OCI-LY7 (cell line): Measurements from ENCODE around the gene PPIL6. TPM values are rescaled to one million over a fixed set of nuclear protein-coding genes. Genes with fewer than 3 reads are reported as not detected.

Experiments
- BruUV-seq: library from RNA; stranded (reverse); fragments of 400-500 nt; replicated peaks from 2 replicates; lab custom pipeline; 2021; lab: Mats Ljungman, UMichigan
- CTCF ChIA-PET: fragments of 300-600 bp; sonication (Branson Sonifier 250); formaldehyde crosslinking; loops from one replicate; lab custom pipeline; 2022; ENCODE audit warnings: antibody characterized with exemption; ENCODE audit not compliant: unreplicated experiment; lab: Charles Lee
- POLR2A ChIA-PET: fragments of 300-600 bp; sonication (Branson Sonifier 250); formaldehyde crosslinking; loops from one replicate; lab custom pipeline; 2022; ENCODE audit warnings: antibody characterized with exemption; lab: Charles Lee
- DNase-seq: peaks from one replicate; pipeline ENCODE4 v3.0.0-alpha.2; 2015; ENCODE audit warnings: low spot score
- H2AFZ ChIP-seq: fragments of 200-600 bp; sonication (generic), shearing (Covaris generic); 2 replicates; pipeline ENCODE4 v1.6.1; 2014; ENCODE audit warnings: mild to moderate bottlenecking, antibody characterized with exemption, low read length, moderate library complexity
- H3K27ac ChIP-seq: fragments of 200-600 bp; sonication (generic); 2 replicates; pipeline ENCODE4 v1.5.1; 2014; ENCODE audit warnings: mixed run types, low read depth, mild to moderate bottlenecking, moderate library complexity, low read length, inconsistent platforms; ENCODE audit not compliant: poor library complexity, severe bottlenecking
- H3K36me3 ChIP-seq: fragments of 200-600 bp; sonication (generic); 2 replicates; pipeline ENCODE4 v1.6.1; 2014; ENCODE audit warnings: mild to moderate bottlenecking, antibody characterized with exemption, low read length, moderate library complexity, mixed read lengths; ENCODE audit not compliant: insufficient read depth
- H3K4me1 ChIP-seq: fragments of 200-600 bp; sonication (generic); 2 replicates; pipeline ENCODE4 v1.5.1; 2014; ENCODE audit warnings: mild to moderate bottlenecking, low read length; ENCODE audit not compliant: insufficient read depth, poor library complexity, severe bottlenecking
- H3K4me2 ChIP-seq: fragments of 200-600 bp; sonication (generic); 2 replicates; pipeline ENCODE4 v1.6.1; 2014; ENCODE audit warnings: mild to moderate bottlenecking, low read length
- H3K4me3 ChIP-seq: fragments of 200-600 bp; sonication (generic); 2 replicates; pipeline ENCODE4 v1.5.1; 2014; ENCODE audit warnings: mild to moderate bottlenecking, low read depth, low read length; ENCODE audit not compliant: poor library complexity, severe bottlenecking
- H3K79me2 ChIP-seq: fragments of 200-600 bp; sonication (generic); 2 replicates; pipeline ENCODE4 v1.6.1; 2016; ENCODE audit warnings: low read depth, mild to moderate bottlenecking, low read length, moderate library complexity, mixed read lengths; ENCODE audit not compliant: insufficient read depth
- H3K9me2 ChIP-seq: fragments of 200-600 bp; sonication (generic); 2 replicates; pipeline ENCODE4 v1.6.1; 2016; ENCODE audit warnings: mild to moderate bottlenecking, low read length, mixed read lengths; ENCODE audit not compliant: insufficient read depth
- H3K9me3 ChIP-seq: fragments of 200-600 bp; sonication (generic); 2 replicates; pipeline ENCODE4 v1.6.1; 2014; ENCODE audit warnings: mild to moderate bottlenecking, mixed run types, low read length, mixed read lengths
- H4K20me1 ChIP-seq: fragments of 200-600 bp; sonication (generic); 2 replicates; pipeline ENCODE4 v1.6.1; 2014; ENCODE audit warnings: mild to moderate bottlenecking, antibody characterized with exemption, low read length, moderate library complexity, mixed read lengths; ENCODE audit not compliant: insufficient read depth
- CTCF ChIP-seq: fragments of 200-600 bp; sonication (generic); conservative IDR thresholded peaks from 2 replicates; pipeline ENCODE4 v1.5.1; 2014; ENCODE audit warnings: mild to moderate bottlenecking, antibody characterized with exemption, low read length, moderate library complexity, mixed read lengths
- EZH2phosphoT487 ChIP-seq: fragments of 200-600 bp; sonication (generic); IDR thresholded peaks from 2 replicates; pipeline ENCODE4 v1.6.1; 2018; ENCODE audit warnings: low read depth, borderline replicate concordance, mild to moderate bottlenecking, mixed run types, antibody characterized with exemption, low read length, moderate library complexity, mixed read lengths
- intact Hi-C: fragments of 100-400 bp; cut with micrococcal nuclease; formaldehyde crosslinking; loops from one replicate; pipeline ENCODE4 v1.10.0; 2022; ENCODE audit not compliant: unreplicated experiment
- total RNA-seq, 2 experiments: library from RNA; depleted of rRNA in 1 of 2; stranded (reverse); fragments of >200 nt in 1 of 2; shearing (Covaris generic) in 1 of 2; gene quantifications; 2 replicates each; pipeline ENCODE4 v1.2.3, GENCODE V29; 2014 to 2022

The PPIL6 gene
- total RNA-seq, 2 experiments from 2014 or later: 1.6 to 1.7 TPM

GRCh38 chr6:109478841-109479624 lies 38.6 kb upstream of the PPIL6 start:
- TF ChIP-seq CTCF (no peak), EZH2phosphoT487 (no peak)
- H3K36me3 ChIP-seq: peaks cover 80% of the 10 kb centered on the region
- no TSS peak for BruUV-seq
- H3K79me2 ChIP-seq: peaks cover 83% of the 10 kb centered on the region
- intact Hi-C loops: no loop called here
- CTCF ChIA-PET: interaction anchor here (1.1 kb wide), 1 partner anchor 16 kb away, joined by 3 read pairs; no protein-coding TSS in a partner anchor
- no peak overlapping the region for H3K27ac ChIP-seq
- no peak for DNase-seq
- H3K9me2 ChIP-seq: no peaks in the 10 kb centered on the region
- no peak overlapping the region for H2AFZ ChIP-seq
- peaks cover 44% of the 10 kb centered on the region for H4K20me1 ChIP-seq
- peak overlapping the region; percentile 96 for H3K4me3 ChIP-seq
- POLR2A ChIA-PET: interaction anchor here (0.6 to 2.3 kb wide), 9 partner anchors 10 to 737 kb away, joined by 3 to 19 read pairs (median 5); no protein-coding TSS in a partner anchor
- peak overlapping the region; percentile 70 for H3K4me2 ChIP-seq
- H3K9me3 ChIP-seq: no peaks in the 10 kb centered on the region
- H3K4me1 ChIP-seq: peaks cover 69% of the 10 kb centered on the region

- H2AFZ ChIP-seq: no peak overlapping the region
- no peak overlapping the region for H3K27ac ChIP-seq
- no peaks in the 10 kb centered on the region for H3K9me3 ChIP-seq
- TF ChIP-seq CTCF: no peak
- TF ChIP-seq EZH2phosphoT487: no peak
- intact Hi-C loops: no loop called here
- peak overlapping the region; percentile 96 for H3K4me3 ChIP-seq
- H3K4me1 ChIP-seq: peaks cover 68% of the 10 kb centered on the region
- BruUV-seq: no TSS peak
- ChIA-PET CTCF (interaction anchor here (1.1 kb wide), 1 partner anchor 15 kb away, joined by 3 read pairs; no protein-coding TSS in a partner anchor), POLR2A (interaction anchor here (0.6 to 1.9 kb wide), 5 partner anchors 9 to 736 kb away, joined by 3 to 11 read pairs (median 8); no protein-coding TSS in a partner anchor)
- DNase-seq: no peak
- no peaks in the 10 kb centered on the region for H3K9me2 ChIP-seq
- peaks cover 47% of the 10 kb centered on the region for H4K20me1 ChIP-seq
- H3K4me2 ChIP-seq: peak overlapping the region; percentile 70
- peaks cover 89% of the 10 kb centered on the region for H3K79me2 ChIP-seq
- H3K36me3 ChIP-seq: peaks cover 87% of the 10 kb centered on the region
Observed at GRCh38 chr6:109478222-109478805, 37.9 kb upstream of the PPIL6 start.
